Activated CD4-positive, alpha-beta T cell treated with anti-CD3 and anti-CD28 coated beads, Interleukin-2, amount 50 U/mL, for 24 hours (primary cell): ENCODE measurements around the gene RAB7B.
"Not testable (repeated sequence)": the region's sequence is repeated elsewhere in the genome, so short reads cannot be mapped to it uniquely, and the experiment has no call there.

Experiments
- DNase-seq, 2 donors: peaks; one replicate each; pipeline ENCODE4 v3.0.0-alpha.2; 2020; ENCODE audit warnings: low read depth in 1 of 2, low spot score in 1 of 2

Gene RAB7B

GRCh38 chr1:205998457-205999241 is 4.5 kb downstream of the RAB7B start:
- no peak for DNase-seq

- not testable (repeated sequence) for DNase-seq
Observed at GRCh38 chr1:205996641-205997040, 6.6 kb downstream of the RAB7B start.

GRCh38 chr1:205994346-205994745 is 8.8 kb downstream of the RAB7B start:
- no peak for DNase-seq

GRCh38 chr1:205993068-205993467 is 10.1 kb downstream of the RAB7B start:
- DNase-seq: no peak

GRCh38 chr1:205992218-205992882 is 10.8 kb downstream of the RAB7B start:
- no peak for DNase-seq

- DNase-seq: no peak
Observed at GRCh38 chr1:205991237-205991636, 12.0 kb downstream of the RAB7B start.

- no peak for DNase-seq
Observed at GRCh38 chr1:205990226-205990625, 13.0 kb downstream of the RAB7B start.

- no peak for DNase-seq
Observed at GRCh38 chr1:205989786-205990185, 13.4 kb downstream of the RAB7B start.

GRCh38 chr1:205988585-205988995 is 14.6 kb downstream of the RAB7B start:
- no peak for DNase-seq

- no peak for DNase-seq
Observed at GRCh38 chr1:205986861-205987260, 16.3 kb downstream of the RAB7B start.

- no peak for DNase-seq
Observed at GRCh38 chr1:205986292-205986691, 16.9 kb downstream of the RAB7B start.

- no peak for DNase-seq
Observed at GRCh38 chr1:205985330-205986005, 17.7 kb downstream of the RAB7B start.

GRCh38 chr1:205983925-205984725 is 19.1 kb downstream of the RAB7B start:
- no peak for DNase-seq

GRCh38 chr1:205981257-205981656 is 21.9 kb downstream of the RAB7B start:
- no peak for DNase-seq

- DNase-seq: no peak
Observed at GRCh38 chr1:205980237-205980870, 22.8 kb downstream of the RAB7B start.

GRCh38 chr1:205979301-205979700 is 23.9 kb downstream of the RAB7B start:
- DNase-seq: no peak

GRCh38 chr1:205978676-205979075 is 24.5 kb downstream of the RAB7B start:
- DNase-seq: no peak

GRCh38 chr1:205977402-205978014 is 25.7 kb downstream of the RAB7B start:
- peak; percentile 54 to 70 for DNase-seq

GRCh38 chr1:205976708-205977401 is 26.3 kb downstream of the RAB7B start:
- no peak for DNase-seq

- DNase-seq: no peak
Observed at GRCh38 chr1:205976036-205976435, 27.2 kb downstream of the RAB7B start.
